HG03066 (cell line): ENCODE data around the gene NEK11.

ENCODE experiments used
- ATAC-seq: cut with Tn5 transposase; IDR thresholded peaks from one replicate; pipeline ENCODE4 v1.9.1; 2021; ENCODE audit warnings: low read depth; ENCODE audit not compliant: unreplicated experiment

Gene NEK11

GRCh38 chr3:131114256-131114655 lies 87.6 kb downstream of the NEK11 start:
- ATAC-seq: no peak

DNA sequence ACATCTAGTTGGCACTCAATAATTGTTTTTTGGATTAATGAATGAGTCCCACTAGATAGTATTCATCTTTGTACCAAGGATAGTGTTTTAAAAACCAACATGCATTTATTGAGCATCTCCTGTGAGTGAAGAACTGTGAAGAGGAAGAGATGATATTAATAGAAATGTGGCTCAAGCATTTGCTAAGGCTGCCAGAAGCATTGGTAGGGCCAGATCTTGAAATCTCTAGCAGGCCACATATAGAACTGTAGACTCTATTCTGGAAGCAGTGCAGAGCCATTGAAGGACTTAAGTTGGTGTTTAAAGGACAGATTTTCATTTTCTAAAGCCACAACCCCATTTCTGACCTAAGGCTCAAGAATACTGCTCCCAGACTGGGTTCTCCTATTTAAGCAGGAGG lies 99.0 kb downstream of the NEK11 start:
- ATAC-seq: no peak

GRCh38 chr3:131140891-131141290 lies 114.2 kb downstream of the NEK11 start:
- no peak for ATAC-seq

DNA sequence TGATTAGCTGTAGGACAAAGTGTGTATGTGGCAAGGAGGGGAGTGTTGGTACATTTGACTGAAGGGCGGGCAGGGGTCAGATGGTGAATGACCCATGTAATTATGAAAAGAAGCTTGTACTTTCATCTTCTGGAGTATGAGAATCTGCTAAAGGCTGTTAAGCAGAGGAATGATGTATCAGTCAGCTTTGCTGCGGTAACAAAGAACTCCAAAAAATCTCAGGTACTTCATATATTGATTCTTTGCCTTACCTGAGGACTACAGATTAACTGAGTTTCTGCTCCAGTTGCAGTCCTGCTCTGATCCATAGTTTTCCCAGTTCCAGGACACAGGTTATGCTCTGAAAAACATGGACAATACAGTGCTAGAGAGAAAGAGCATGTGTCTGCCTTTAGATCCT lies 115.1 kb downstream of the NEK11 start:
- ATAC-seq: no peak

GRCh38 chr3:131142580-131142979 lies 115.9 kb downstream of the NEK11 start:
- no peak for ATAC-seq

GRCh38 chr3:131143802-131144201 lies 117.1 kb downstream of the NEK11 start:
- no peak for ATAC-seq

DNA sequence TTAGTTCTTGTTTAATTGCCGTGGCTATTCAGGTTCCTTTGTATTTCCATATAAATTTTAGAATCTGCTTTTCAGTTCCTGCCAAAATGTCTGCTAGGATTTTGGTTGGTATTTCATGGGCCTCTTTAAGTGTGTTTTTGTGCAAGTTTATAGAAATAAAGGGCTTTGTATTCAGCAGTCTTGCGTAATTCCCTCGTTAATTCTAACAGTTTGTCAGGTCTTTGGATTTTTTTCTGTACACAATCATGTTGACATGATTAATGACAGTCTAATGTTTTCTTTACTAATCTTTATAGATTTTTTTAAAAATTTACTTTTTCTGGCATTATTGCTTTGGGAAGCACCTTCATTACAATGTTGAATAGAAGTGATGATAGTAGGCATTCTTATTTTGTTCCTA lies 120.9 kb downstream of the NEK11 start:
- ATAC-seq: no peak

- no peak for ATAC-seq
These were observed 131.8 kb downstream of the NEK11 start for GRCh38 chr3:131158434-131158833.

DNA sequence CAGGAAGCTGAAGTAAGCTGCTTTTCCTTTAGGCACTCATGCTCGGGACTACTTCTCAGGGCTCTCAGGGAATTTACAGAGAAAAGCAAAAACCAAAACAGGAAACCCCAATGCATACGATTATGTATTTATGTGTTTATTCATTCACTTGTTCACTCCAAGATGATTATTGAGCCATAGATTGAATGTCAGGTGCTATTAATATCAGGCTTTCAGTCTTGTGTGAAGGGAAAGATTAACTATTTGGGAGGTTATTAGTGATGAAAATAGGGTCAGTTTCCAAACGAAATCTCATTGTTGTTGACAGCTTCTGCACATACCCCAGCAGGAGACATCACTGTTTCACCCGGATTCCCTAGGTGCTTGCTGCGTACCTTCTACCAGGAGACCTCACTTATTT lies 135.8 kb downstream of the NEK11 start:
- ATAC-seq: no peak

GRCh38 chr3:131167867-131168266 lies 141.2 kb downstream of the NEK11 start:
- ATAC-seq: no peak

- ATAC-seq: no peak
These were observed 142.7 kb downstream of the NEK11 start for GRCh38 chr3:131169331-131169730.

- no peak for ATAC-seq
These were observed 146.0 kb downstream of the NEK11 start for GRCh38 chr3:131172502-131173200.

- peak; percentile 72 for ATAC-seq
These were observed 148.1 kb downstream of the NEK11 start for GRCh38 chr3:131174752-131175151.

GRCh38 chr3:131178710-131179375 lies 152.2 kb downstream of the NEK11 start:
- no peak for ATAC-seq

- ATAC-seq: no peak
These were observed 166.0 kb downstream of the NEK11 start for GRCh38 chr3:131192701-131193100.

GRCh38 chr3:131193641-131194238 lies 167.1 kb downstream of the NEK11 start:
- no peak for ATAC-seq

DNA sequence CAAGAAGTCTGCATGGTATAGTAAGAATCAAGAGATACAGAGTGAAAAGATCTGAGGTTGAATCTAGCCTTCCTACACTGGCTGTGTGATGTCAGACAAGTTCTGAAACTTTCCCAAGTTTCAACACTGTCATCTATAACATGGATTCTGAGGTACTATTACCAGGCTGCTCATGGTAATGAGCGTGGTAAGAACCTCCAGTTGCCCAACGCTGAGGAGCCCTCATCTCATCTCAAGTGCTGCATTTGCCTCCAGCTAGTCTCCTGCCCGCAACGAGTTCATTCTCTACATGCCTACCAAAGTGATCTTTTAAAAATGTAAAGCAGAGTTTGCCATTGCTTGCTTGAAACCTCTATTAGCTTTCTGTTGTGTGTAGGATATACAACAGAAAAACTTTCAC lies 168.1 kb downstream of the NEK11 start:
- no peak for ATAC-seq

GRCh38 chr3:131200636-131201199 lies 174.0 kb downstream of the NEK11 start:
- ATAC-seq: no peak

- ATAC-seq: no peak
These were observed 189.7 kb downstream of the NEK11 start for GRCh38 chr3:131216330-131216729.

- no peak for ATAC-seq
These were observed 190.1 kb downstream of the NEK11 start for GRCh38 chr3:131216801-131217200.

DNA sequence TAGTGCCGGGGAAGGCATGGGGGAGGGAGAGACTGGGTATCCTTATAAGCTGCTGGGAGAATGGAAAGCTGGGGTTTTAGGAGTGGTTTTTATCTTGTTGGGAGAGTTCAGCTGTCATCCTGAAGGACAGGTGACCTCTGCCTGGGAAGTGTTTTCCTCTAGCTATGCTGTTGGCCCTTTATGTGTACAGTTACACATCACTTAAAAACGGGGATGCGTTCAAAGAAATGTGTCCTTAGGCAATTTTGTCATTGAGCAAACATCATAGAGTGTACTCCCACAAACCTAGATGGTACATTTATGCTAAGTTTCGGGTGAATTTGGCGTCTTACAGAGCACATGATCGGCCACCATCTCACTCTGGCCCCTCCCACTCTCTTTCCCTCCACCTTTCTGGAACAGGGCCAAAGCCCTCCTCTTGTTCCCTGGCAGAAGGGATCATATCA lies 190.6 kb downstream of the NEK11 start:
- ATAC-seq: no peak

GRCh38 chr3:131218196-131218595 lies 191.5 kb downstream of the NEK11 start:
- no peak for ATAC-seq
